Measurements from ENCODE around the gene STUM.

DNA sequence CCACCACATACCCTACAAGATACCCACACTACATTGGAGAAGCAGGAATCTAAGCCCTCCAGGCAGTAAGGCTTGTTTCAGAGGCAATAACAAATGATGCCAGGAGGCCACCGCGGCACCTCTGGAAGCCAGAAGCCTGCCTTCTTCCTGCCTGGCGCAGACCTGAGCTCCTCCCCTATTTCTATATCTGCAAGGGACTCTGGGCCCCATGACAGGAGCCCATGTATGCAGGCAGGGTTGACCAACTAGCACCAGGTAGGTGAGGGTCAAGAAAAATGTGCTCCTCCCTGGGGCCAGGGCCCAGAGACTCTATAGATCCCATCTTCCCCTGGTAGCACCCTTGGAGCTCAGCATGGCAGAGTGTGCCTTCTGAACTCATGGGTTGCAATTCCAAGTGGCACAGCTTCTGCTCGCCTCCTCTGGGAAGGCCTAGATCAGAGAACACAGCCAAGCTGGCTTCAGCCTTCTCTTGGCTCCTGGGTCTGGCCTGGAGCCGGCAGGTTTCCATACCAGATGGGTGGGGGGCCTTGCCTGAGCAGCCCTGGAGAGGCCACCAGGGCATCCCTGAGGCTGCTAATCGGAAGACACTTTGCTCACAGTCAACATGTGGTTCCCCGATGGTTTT lies 85.1 kb downstream of the STUM start:
- TF ChIP-seq RAD21 (IDR thresholded peaks at IDR 0.05 in 1 of 2, conservative IDR thresholded peaks at IDR 0.05 in 1 of 2; ENCODE audit: low read depth in 2 of 2, low read length in 2 of 2) (no peak), SP2 (IDR thresholded peaks at IDR 0.05; ENCODE audit: low read length) (no peak), ASH2L (IDR thresholded peaks at IDR 0.05; ENCODE audit: low read length) (no peak), EP300 (IDR thresholded peaks at IDR 0.05; ENCODE audit: borderline replicate concordance in 1 of 2, low read depth in 2 of 2, low read length in 2 of 2) (no peak), POLR2AphosphoS5 (IDR thresholded peaks at IDR 0.05; ENCODE audit: low read depth, low read length) (no peak), EZH2 (IDR thresholded peaks at IDR 0.05; ENCODE audit: low read depth, low read length, severe bottlenecking) (no peak), POLR2A (IDR thresholded peaks at IDR 0.05; ENCODE audit: control extremely low read depth in 1 of 2, low read depth in 2 of 2, low read length in 2 of 2) (no peak)
- TF ChIP-seq, protein P1, sequence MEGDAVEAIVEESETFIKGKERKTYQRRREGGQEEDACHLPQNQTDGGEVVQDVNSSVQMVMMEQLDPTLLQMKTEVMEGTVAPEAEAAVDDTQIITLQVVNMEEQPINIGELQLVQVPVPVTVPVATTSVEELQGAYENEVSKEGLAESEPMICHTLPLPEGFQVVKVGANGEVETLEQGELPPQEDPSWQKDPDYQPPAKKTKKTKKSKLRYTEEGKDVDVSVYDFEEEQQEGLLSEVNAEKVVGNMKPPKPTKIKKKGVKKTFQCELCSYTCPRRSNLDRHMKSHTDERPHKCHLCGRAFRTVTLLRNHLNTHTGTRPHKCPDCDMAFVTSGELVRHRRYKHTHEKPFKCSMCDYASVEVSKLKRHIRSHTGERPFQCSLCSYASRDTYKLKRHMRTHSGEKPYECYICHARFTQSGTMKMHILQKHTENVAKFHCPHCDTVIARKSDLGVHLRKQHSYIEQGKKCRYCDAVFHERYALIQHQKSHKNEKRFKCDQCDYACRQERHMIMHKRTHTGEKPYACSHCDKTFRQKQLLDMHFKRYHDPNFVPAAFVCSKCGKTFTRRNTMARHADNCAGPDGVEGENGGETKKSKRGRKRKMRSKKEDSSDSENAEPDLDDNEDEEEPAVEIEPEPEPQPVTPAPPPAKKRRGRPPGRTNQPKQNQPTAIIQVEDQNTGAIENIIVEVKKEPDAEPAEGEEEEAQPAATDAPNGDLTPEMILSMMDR (IDR thresholded peaks at IDR 0.05; ENCODE audit: control extremely low read depth in 1 of 3, insufficient read depth in 1 of 3, low read depth in 1 of 3, low read length in 3 of 3): no peak
- TF ChIP-seq, protein P2, sequence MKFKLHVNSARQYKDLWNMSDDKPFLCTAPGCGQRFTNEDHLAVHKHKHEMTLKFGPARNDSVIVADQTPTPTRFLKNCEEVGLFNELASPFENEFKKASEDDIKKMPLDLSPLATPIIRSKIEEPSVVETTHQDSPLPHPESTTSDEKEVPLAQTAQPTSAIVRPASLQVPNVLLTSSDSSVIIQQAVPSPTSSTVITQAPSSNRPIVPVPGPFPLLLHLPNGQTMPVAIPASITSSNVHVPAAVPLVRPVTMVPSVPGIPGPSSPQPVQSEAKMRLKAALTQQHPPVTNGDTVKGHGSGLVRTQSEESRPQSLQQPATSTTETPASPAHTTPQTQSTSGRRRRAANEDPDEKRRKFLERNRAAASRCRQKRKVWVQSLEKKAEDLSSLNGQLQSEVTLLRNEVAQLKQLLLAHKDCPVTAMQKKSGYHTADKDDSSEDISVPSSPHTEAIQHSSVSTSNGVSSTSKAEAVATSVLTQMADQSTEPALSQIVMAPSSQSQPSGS (IDR thresholded peaks at IDR 0.05; ENCODE audit: low read length): no peak

Measured in H1 (cell line).